NB4 (cell line): Measurements from ENCODE around the gene CA12.
"Not testable (repeated sequence)": the region's sequence is repeated elsewhere in the genome, so short reads cannot be mapped to it uniquely, and the experiment has no call there.

ENCODE experiments used
- DNase-seq: peaks from one replicate; pipeline ENCODE4 v3.0.0; 2010; ENCODE audit warnings: low read depth
- H3K4me3 ChIP-seq: one replicate; pipeline ENCODE4 v1.5.1; 2011; ENCODE audit warnings: mild to moderate bottlenecking, low read depth, low read length, moderate library complexity
- MYC ChIP-seq: IDR thresholded peaks from 2 replicates; pipeline ENCODE4 v1.6.1; 2011; ENCODE audit warnings: low read depth, low read length
- POLR2A ChIP-seq: IDR thresholded peaks from 2 replicates; pipeline ENCODE4 v1.6.1; 2011; ENCODE audit warnings: mild to moderate bottlenecking; ENCODE audit not compliant: insufficient read length; ENCODE audit errors: extremely low read depth
- TF ChIP-seq, protein P1 (sequence below): IDR thresholded peaks from 2 replicates; pipeline ENCODE4 v1.6.1; 2011; ENCODE audit warnings: low read depth, low read length
- TF ChIP-seq, protein P2 (sequence below): IDR thresholded peaks from one replicate; pipeline ENCODE4 v1.5.1; 2012; ENCODE audit warnings: low read depth, low read length

The CA12 gene

DNA sequence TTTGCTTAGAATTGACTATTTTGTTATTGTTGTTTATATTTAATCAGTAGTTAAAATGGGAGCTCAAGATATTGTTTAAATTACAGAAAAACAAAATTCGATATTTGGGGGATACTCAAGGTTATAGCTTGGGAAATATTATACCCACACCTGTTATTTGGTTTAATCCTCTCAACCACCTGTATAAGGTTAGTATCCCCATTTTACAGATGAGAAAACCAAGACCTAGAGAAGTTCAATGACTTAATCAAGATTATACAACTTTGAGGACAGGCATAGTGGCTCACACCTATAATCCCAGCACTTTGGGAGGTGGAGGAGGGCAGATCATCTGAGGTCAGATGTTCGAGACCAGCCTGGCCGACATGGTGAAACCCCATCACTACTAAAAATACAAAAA is 39.8 kb upstream of the CA12 start:
- DNase-seq: no peak
- H3K4me3 ChIP-seq: no peak overlapping the region
- TF ChIP-seq, protein P1, sequence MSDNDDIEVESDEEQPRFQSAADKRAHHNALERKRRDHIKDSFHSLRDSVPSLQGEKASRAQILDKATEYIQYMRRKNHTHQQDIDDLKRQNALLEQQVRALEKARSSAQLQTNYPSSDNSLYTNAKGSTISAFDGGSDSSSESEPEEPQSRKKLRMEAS: no peak
- TF ChIP-seq MYC (no peak), POLR2A (no peak)
- TF ChIP-seq, protein P2, sequence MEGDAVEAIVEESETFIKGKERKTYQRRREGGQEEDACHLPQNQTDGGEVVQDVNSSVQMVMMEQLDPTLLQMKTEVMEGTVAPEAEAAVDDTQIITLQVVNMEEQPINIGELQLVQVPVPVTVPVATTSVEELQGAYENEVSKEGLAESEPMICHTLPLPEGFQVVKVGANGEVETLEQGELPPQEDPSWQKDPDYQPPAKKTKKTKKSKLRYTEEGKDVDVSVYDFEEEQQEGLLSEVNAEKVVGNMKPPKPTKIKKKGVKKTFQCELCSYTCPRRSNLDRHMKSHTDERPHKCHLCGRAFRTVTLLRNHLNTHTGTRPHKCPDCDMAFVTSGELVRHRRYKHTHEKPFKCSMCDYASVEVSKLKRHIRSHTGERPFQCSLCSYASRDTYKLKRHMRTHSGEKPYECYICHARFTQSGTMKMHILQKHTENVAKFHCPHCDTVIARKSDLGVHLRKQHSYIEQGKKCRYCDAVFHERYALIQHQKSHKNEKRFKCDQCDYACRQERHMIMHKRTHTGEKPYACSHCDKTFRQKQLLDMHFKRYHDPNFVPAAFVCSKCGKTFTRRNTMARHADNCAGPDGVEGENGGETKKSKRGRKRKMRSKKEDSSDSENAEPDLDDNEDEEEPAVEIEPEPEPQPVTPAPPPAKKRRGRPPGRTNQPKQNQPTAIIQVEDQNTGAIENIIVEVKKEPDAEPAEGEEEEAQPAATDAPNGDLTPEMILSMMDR: no peak

DNA sequence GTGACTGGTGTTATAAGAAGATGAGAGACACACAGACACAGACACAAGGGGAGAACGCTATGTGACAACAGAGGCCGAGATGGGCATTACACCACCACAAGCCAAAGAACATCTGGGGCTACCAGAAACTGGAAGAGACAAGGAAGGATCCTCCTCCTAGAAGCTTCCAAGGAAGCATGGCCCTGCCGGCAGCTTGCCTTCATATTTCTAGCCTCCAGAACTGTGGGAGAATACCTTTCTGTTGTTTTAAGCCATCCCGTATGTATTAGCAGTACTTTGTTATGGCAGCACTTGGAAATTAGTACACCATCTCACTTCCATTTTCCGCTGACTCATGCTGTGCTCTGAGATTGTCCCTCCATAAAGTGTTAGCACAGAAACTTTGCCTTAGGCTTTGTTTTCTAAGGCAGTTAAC is 38.7 kb upstream of the CA12 start:
- H3K4me3 ChIP-seq: no peak overlapping the region
- TF ChIP-seq, protein P1: no peak
- TF ChIP-seq POLR2A (no peak), MYC (no peak)
- TF ChIP-seq, protein P2: no peak
- peak; percentile 45 for DNase-seq

DNA sequence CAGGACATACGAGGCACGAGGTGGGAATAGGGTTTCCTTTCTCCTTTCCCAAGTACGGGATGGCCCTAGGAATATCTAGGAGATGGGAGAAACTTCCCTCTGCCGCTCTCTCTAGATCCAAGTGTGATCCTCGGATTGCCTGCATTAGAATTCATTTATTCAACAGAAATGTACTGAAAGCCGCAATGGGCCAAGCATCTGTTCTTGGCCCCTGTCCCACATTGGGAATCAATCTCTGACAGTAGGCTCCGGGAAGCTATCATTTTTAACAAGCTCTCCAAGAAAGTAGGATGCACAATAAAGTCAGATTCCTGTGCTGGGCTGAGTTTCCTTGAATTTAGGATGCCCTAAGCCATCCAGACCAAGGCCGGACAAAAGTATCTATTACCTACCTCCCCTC is 37.2 kb upstream of the CA12 start:
- DNase-seq: no peak
- H3K4me3 ChIP-seq: no peak overlapping the region
- TF ChIP-seq, protein P1: no peak
- TF ChIP-seq POLR2A (no peak), MYC (no peak)
- TF ChIP-seq, protein P2: no peak

DNA sequence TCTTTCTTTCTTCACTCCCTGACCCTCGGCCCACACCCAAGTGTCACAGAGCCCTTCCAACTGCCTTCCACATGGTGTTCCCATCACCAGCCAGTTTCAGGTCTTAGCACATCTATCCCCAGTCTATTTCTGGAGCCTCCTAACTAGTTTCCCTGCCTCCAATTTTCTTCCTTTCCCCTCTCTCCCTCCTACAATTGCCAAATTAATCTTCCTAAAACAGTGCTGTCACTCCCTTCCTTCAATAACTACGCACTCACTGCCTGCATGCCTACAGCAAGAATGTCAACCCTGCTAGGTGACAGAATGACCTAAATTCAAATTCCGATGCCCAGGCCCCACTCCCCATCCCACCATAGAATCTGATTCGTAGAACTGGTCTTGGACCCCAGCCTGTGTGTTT is 36.1 kb upstream of the CA12 start:
- H3K4me3 ChIP-seq: no peak overlapping the region
- no peak for DNase-seq
- TF ChIP-seq, protein P1: no peak
- TF ChIP-seq, protein P2: no peak
- TF ChIP-seq MYC (no peak), POLR2A (no peak)

DNA sequence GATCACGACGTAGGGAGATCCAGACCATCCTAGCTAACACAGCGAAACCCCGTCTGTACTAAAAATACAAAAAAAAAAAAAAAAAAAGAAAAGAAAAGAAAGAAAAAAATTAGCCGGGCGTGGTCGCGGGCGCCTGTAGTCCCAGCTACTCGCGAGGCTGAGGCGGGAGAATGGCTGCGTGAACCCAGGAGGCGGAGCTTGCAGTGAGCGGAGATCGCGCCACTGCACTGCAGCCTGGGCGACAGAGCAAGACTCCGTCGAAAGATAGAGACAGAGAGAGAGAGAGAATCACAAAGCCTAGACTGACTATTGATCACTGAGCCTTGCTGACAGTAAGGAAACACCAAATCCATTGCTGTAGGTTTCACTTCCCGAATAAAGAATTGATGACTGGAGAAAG is 35.6 kb upstream of the CA12 start:
- not testable (repeated sequence) for DNase-seq, H3K4me3 ChIP-seq

DNA sequence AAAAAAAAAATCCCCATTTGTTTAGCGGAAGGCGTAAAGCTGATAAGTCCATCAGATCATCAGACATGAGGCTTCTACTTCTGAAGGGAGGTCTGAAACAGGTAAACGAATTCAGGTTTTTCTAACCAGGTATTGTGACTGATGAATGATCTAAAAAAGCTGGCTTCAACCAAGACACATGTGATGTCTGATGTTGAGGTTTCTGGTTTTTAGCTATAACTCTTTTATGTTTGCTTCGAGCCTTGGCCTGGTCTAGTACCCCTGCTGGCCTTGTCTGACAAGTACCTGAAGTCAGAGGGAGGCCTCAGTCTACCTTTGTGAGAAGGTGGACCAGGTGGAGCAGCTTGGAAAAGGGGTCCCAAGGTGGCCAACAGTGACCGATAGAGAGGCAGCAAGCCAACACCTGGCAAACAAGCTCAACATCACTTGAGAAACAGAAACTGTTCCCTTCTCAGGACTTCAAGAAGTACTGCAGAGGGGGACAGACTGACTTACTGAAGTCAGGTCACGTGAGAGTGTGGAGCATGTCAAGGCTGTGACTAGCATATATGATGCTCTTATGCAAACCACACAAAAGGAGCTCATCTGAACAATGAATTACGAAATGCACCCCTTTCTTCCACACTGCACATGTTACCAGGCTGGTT is 33.0 kb upstream of the CA12 start:
- no peak overlapping the region for H3K4me3 ChIP-seq
- TF ChIP-seq, protein P1: no peak
- no peak for TF ChIP-seq POLR2A
- peak; percentile 17 for DNase-seq

DNA sequence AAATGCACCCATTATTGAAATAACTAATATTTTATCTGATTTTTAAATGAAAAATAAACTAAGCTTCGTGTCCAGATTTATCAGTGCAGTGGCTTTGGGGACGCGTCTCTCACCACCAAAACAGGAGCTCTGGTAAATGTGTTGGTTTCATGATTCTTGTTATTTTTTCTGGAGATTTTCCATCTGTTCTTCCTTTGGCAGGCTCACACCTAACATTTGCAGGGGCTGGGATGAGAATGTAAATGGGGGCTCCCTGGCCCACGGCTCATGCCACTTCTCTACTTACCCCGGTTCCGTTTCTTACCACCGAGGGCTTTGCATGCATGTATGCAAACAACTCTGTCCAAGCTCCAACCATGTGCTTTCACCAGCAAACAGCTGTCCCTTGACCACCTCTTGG is 30.9 kb upstream of the CA12 start:
- TF ChIP-seq, protein P1: no peak; the same call in 1 of the 2 replicates
- no peak for DNase-seq
- H3K4me3 ChIP-seq: no peak overlapping the region
